K562 (cell line): ENCODE measurements around the gene SH3BP4. TPM values are rescaled to one million over a fixed set of nuclear protein-coding genes. Genes with fewer than 3 reads are reported as not detected.

ENCODE experiments used
- ATAC-seq: fragments of 200-7000 bp; cut with Tn5 transposase; 3 replicates; pipeline ENCODE4 v1.9.1; 2020; ENCODE audit warnings: moderate library complexity
- BruUV-seq: library from RNA; stranded (reverse); fragments of 400-500 nt; replicated peaks from 2 replicates; lab custom pipeline; 2021; lab: Mats Ljungman, UMichigan
- CTCF ChIA-PET: fragments of 300-600 bp; formaldehyde crosslinking; extraction: SDS; loops from one replicate; lab custom pipeline; 2021; ENCODE audit warnings: low intra/inter-chr PET ratio; lab: Yijun Ruan, JAX
- POLR2A ChIA-PET: fragments of 300-600, 350-650 bp; sonication (Branson Sonifier 250); formaldehyde crosslinking; extraction: SDS; loops from one replicate; lab custom pipeline; 2021; ENCODE audit warnings: antibody characterized with exemption, inconsistent platforms; lab: Yijun Ruan, JAX
- DNase-seq, 4 experiments: peaks; one replicate each; pipeline versions ENCODE4 v3.0.0 to v3.0.0-alpha.2; 2011 to 2018; ENCODE audit warnings: low spot score in 3 of 4, mixed read lengths in 3 of 4; ENCODE audit errors: extremely low read depth in 1 of 4
- FAIRE-seq: peaks from 2 replicates; lab custom pipeline; 2011; peaks lifted over from hg19 to GRCh38; lab: Jason Lieb, UNC
- H2AFZ ChIP-seq: 2 replicates; pipeline ENCODE4 v1.6.0; 2011; ENCODE audit warnings: low read depth, low read length, control low read depth, inconsistent platforms
- H3K27ac ChIP-seq: fragments of 200-600 bp; 3 replicates; pipeline ENCODE4 v1.8.0; 2011; ENCODE audit warnings: low read depth, mild to moderate bottlenecking, control low read depth, inconsistent platforms, low read length, moderate library complexity, mixed read lengths; ENCODE audit errors: extremely low read depth
- H3K27me3 ChIP-seq, 2 experiments: fragments of 300-600 bp in 1 of 2; 2 replicates in 1 of 2; 3 replicates in 1 of 2; pipeline versions ENCODE4 v1.6.0 to v1.8.0; 2011; ENCODE audit warnings: inconsistent platforms in 2 of 2, low read length in 2 of 2, mild to moderate bottlenecking in 1 of 2, mixed read lengths in 1 of 2, moderate library complexity in 1 of 2; ENCODE audit not compliant: control insufficient read depth in 2 of 2, insufficient read depth in 2 of 2
- H3K36me3 ChIP-seq: fragments of 300-600 bp; 3 replicates; pipeline ENCODE4 v1.8.0; 2011; ENCODE audit warnings: mild to moderate bottlenecking, low read length, inconsistent platforms; ENCODE audit not compliant: control insufficient read depth, insufficient read depth
- H3K4me1 ChIP-seq, 2 experiments: fragments of 200-600 bp in 1 of 2; replicated peaks in 1 of 2; 2 replicates in 1 of 2; 3 replicates in 1 of 2; pipeline versions ENCODE4 v1.5.1 to v1.8.0; 2011; ENCODE audit warnings: inconsistent platforms in 2 of 2, low read length in 2 of 2, mild to moderate bottlenecking in 1 of 2, mixed read lengths in 1 of 2, moderate library complexity in 1 of 2; ENCODE audit not compliant: control insufficient read depth in 2 of 2, insufficient read depth in 2 of 2
- H3K4me2 ChIP-seq: 2 replicates; pipeline ENCODE4 v1.6.1; 2011; ENCODE audit warnings: low read length, control low read depth, inconsistent platforms, mixed read lengths; ENCODE audit not compliant: insufficient read depth
- H3K4me3 ChIP-seq: fragments of 200-600 bp; sonication (generic), shearing (Covaris generic); 2 replicates; pipeline ENCODE4 v1.5.1; 2016; ENCODE audit warnings: control low read depth, inconsistent platforms
- H3K79me2 ChIP-seq: fragments of 200-600 bp; 3 replicates; pipeline ENCODE4 v1.8.0; 2011; ENCODE audit warnings: low read length, inconsistent platforms; ENCODE audit not compliant: control insufficient read depth, insufficient read depth
- H3K9ac ChIP-seq, 2 experiments: 2 replicates each; pipeline versions ENCODE4 v1.6.0 to v1.6.1; 2011; ENCODE audit warnings: low read depth in 2 of 2, low read length in 2 of 2, control low read depth in 1 of 2, inconsistent platforms in 1 of 2, mild to moderate bottlenecking in 1 of 2, mixed read lengths in 1 of 2; ENCODE audit not compliant: insufficient read depth in 1 of 2
- H3K9me1 ChIP-seq: one replicate; pipeline ENCODE4 v1.6.0; 2011; ENCODE audit warnings: inconsistent platforms, mild to moderate bottlenecking, low read length, moderate library complexity; ENCODE audit not compliant: control insufficient read depth, insufficient read depth
- H3K9me3 ChIP-seq: replicated peaks from 2 replicates; pipeline ENCODE4 v1.5.1; 2011; ENCODE audit warnings: low read depth, low read length, inconsistent platforms; ENCODE audit not compliant: control insufficient read depth, insufficient read depth
- H4K20me1 ChIP-seq: replicated peaks from 2 replicates; pipeline ENCODE4 v1.6.1; 2011; ENCODE audit warnings: low read length, inconsistent platforms, mixed read lengths; ENCODE audit not compliant: control insufficient read depth, insufficient read depth
- HNRNPH1 ChIP-seq: fragments of 200-400 bp; formaldehyde crosslinking; optimal IDR thresholded peaks from 2 replicates; pipeline ENCODE3; 2017; ENCODE audit warnings: low read depth, mild to moderate bottlenecking, low read length, moderate library complexity
- ZNF175 ChIP-seq: fragments of 200-800 bp; sonication (Bioruptor generic); IDR thresholded peaks from 2 replicates; pipeline ENCODE4 v1.6.1; 2016; ENCODE audit warnings: low read depth, mild to moderate bottlenecking, missing genetic modification characterization, missing compliant biosample characterization
- ZNF24 ChIP-seq: fragments of 450-650 bp; IDR thresholded peaks from 2 replicates; pipeline ENCODE4 v1.6.1; 2016
- WGBS: fragments of 100-300 bp; shearing (Covaris generic); methylation state at CpG from one replicate; pipeline ENCODE4 v1.1.6; 2016; ENCODE audit warnings: low coverage, mixed read lengths; ENCODE audit not compliant: insufficient coverage; ENCODE audit errors: missing lambda C conversion rate; 5-methylcytosine and 5-hydroxymethylcytosine counted together
- in situ Hi-C: fragments of 300-500 bp; cut with MboI; formaldehyde crosslinking; loops from 4 replicates; pipeline ENCODE4 v1.15.0; 2018; ENCODE audit warnings: inconsistent platforms, mixed read lengths
- intact Hi-C: fragments of 100-400 bp; cut with micrococcal nuclease; formaldehyde crosslinking; loops from 2 replicates; pipeline ENCODE4 v1.14.2; 2022
- polyA plus RNA-seq, 8 experiments: library from polyadenylated mRNA; depleted of rRNA in 4 of 8; stranded (reverse) in 5 of 8; unstranded in 3 of 8; fragments of >200 nt; fragmentation: Nextera tagmentation in 2 of 8; fragmentation: Illumina TruSeq in 1 of 8; extraction: Ambion mirVana in 2 of 8; extraction: Trizol in 1 of 8; gene quantifications; 2 replicates each; pipeline versions ENCODE4 v1.2.1 to v1.2.3, GENCODE V29; 2011 to 2014; ENCODE audit warnings: inconsistent platforms in 1 of 8, missing spikeins in 1 of 8
- total RNA-seq, 7 experiments: library from RNA; depleted of rRNA in 6 of 7; stranded (reverse); fragments of >200 nt in 6 of 7; fragmentation: Illumina TruSeq in 2 of 7; extraction: Trizol in 2 of 7; gene quantifications; 2 replicates each; pipeline versions ENCODE4 v1.2.1 to v1.2.3, GENCODE V29; 2011 to 2021; ENCODE audit warnings: low replicate concordance in 1 of 7
- TF ChIP-seq, protein P1 (sequence below), 3 experiments: fragments of 200-800 bp in 1 of 3; fragments of 250-450 bp in 1 of 3; fragments of 450-650 bp in 1 of 3; sonication (Bioruptor Pico) in 1 of 3; sonication (Bioruptor generic) in 1 of 3; formaldehyde crosslinking in 1 of 3; IDR thresholded peaks; 2 replicates each; pipeline versions ENCODE4 v1.6.1 to v1.8.0; 2016 to 2022; ENCODE audit warnings: mild to moderate bottlenecking in 2 of 3, missing genetic modification characterization in 2 of 3, missing compliant biosample characterization in 1 of 3, moderate library complexity in 1 of 3
- TF ChIP-seq, protein P2 (sequence below): IDR thresholded peaks from 2 replicates; pipeline ENCODE4 v1.6.1; 2012; ENCODE audit warnings: low read depth, low read length, improper control_type of control experiment, borderline replicate concordance

SH3BP4 gene
- total and polyA plus RNA-seq, 9 of the 15 experiments (the other 6 are each of a cell fraction or from before 2014, with no cell fraction given), result 0.03 to 0.28 (median 0.27) TPM; not detected in 6

- peak; percentile 91 for TF ChIP-seq ZNF24
- no peak for TF ChIP-seq ZNF175 (CRISPR knock-in tag)
- TF ChIP-seq, all 486 proteins: peak for 1
- Histone ChIP-seq H3K9ac (no peak overlapping the region), H3K9me3 (no peaks in the 10 kb centered on the region), H3K4me2 (no peak overlapping the region), H3K79me2 (no peaks in the 10 kb centered on the region), H3K27me3 (peaks cover 10 to 74% of the 10 kb centered on the region in 2 experiments), H3K36me3 (no peaks in the 10 kb centered on the region), H3K4me1 (no peaks in the 10 kb centered on the region; a peak in 1 of 5 replicates), H3K4me3 (no peak overlapping the region), H4K20me1 (no peaks in the 10 kb centered on the region), H3K9me1 (no peaks in the 10 kb centered on the region), H2AFZ (no peak overlapping the region), H3K27ac (no peak overlapping the region)
- POLR2A ChIA-PET, result no interaction called here
- CTCF ChIA-PET, result no interaction called here
- DNase-seq (no peak), ATAC-seq (no peak), FAIRE-seq (no peak)
- in situ Hi-C loops (no loop called here), intact Hi-C loops (no loop called here)
- 15% methylated on average over 5 of the region's 5 CpGs for WGBS
- no TSS peak for BruUV-seq
Measured at GRCh38 chr2:235046589-235046988, 94.8 kb downstream of the SH3BP4 start.

DNA sequence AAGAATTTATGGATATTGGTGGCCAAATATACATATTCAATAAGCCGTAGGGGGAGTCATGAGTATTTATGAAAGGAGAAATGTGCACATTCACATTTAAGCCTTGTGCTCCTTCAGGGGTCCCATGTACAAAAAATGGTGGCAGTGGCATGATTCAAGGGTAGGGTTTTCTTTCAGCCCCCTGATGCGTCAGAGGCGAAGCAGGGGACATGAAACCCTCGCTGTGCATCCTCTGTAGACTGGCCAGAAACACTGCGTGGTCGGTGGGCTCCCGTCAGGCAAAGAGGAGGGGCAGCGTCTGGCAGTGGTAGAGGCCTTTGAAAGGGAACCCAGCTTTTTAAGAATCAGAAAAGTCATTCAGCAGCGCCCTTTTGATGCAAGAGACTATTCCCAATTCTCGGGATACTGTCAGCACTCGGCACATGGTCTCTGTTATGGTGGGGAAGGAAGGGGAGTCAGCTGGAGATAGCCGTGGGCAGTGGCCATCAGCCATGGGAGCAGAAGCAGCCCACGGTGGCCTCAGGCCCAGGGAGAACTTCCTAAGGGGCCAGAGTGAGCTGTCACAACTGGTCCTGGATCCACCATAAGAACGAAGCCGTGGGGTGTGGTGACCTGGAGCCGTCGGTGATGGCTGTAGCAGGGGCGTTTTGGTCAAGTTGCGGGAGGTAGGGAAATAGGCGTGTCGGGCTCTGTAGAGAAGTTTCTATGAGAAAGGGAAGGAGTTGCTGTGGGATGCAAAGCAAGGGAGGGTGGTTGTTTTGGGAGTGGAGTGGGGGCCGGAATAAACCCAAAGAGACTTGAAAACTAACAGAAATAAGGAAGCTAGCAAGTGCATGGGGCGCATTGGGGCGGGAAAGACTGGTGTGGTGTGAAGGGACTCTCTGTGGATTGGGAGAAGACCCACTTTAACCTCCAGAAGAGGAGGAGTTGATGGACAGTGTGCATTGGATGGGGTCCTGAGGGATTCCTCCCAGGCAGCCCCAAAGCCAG is 95.6 kb downstream of the SH3BP4 start:
- Histone ChIP-seq H3K4me2 (no peak overlapping the region), H4K20me1 (no peaks in the 10 kb centered on the region), H3K27ac (no peak overlapping the region), H2AFZ (no peak overlapping the region), H3K9me1 (no peaks in the 10 kb centered on the region), H3K4me3 (no peak overlapping the region), H3K9ac (no peak overlapping the region), H3K79me2 (no peaks in the 10 kb centered on the region), H3K9me3 (no peaks in the 10 kb centered on the region), H3K4me1 (no peaks in the 10 kb centered on the region; a peak in 1 of 5 replicates), H3K27me3 (peaks cover 8 to 74% of the 10 kb centered on the region in 2 experiments), H3K36me3 (no peaks in the 10 kb centered on the region)
- DNase-seq (no peak), ATAC-seq (no peak), FAIRE-seq (no peak)
- intact Hi-C loops (no loop called here), in situ Hi-C loops (no loop called here)
- no TSS peak for BruUV-seq
- ChIA-PET CTCF (no interaction called here), POLR2A (interaction anchor here (1.2 kb wide), 1 partner anchor 17 kb away, joined by 3 read pairs; no protein-coding TSS in a partner anchor)
- WGBS, result under 1% methylated on average over 23 of the region's 24 CpGs
- TF ChIP-seq HNRNPH1, result no peak
- TF ChIP-seq, protein P1, sequence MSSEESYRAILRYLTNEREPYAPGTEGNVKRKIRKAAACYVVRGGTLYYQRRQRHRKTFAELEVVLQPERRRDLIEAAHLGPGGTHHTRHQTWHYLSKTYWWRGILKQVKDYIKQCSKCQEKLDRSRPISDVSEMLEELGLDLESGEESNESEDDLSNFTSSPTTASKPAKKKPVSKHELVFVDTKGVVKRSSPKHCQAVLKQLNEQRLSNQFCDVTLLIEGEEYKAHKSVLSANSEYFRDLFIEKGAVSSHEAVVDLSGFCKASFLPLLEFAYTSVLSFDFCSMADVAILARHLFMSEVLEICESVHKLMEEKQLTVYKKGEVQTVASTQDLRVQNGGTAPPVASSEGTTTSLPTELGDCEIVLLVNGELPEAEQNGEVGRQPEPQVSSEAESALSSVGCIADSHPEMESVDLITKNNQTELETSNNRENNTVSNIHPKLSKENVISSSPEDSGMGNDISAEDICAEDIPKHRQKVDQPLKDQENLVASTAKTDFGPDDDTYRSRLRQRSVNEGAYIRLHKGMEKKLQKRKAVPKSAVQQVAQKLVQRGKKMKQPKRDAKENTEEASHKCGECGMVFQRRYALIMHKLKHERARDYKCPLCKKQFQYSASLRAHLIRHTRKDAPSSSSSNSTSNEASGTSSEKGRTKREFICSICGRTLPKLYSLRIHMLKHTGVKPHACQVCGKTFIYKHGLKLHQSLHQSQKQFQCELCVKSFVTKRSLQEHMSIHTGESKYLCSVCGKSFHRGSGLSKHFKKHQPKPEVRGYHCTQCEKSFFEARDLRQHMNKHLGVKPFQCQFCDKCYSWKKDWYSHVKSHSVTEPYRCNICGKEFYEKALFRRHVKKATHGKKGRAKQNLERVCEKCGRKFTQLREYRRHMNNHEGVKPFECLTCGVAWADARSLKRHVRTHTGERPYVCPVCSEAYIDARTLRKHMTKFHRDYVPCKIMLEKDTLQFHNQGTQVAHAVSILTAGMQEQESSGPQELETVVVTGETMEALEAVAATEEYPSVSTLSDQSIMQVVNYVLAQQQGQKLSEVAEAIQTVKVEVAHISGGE (CRISPR knock-in tag; IDR thresholded peaks at IDR 0.05), result no peak
- TF ChIP-seq, protein P2, sequence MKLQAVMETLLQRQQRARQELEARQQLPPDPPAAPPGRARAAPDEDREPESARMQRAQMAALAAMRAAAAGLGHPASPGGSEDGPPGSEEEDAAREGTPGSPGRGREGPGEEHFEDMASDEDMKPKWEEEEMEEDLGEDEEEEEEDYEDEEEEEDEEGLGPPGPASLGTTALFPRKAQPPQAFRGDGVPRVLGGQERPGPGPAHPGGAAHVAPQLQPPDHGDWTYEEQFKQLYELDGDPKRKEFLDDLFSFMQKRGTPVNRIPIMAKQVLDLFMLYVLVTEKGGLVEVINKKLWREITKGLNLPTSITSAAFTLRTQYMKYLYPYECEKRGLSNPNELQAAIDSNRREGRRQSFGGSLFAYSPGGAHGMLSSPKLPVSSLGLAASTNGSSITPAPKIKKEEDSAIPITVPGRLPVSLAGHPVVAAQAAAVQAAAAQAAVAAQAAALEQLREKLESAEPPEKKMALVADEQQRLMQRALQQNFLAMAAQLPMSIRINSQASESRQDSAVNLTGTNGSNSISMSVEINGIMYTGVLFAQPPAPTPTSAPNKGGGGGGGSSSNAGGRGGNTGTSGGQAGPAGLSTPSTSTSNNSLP, result no peak
